PC-9 (cell line): Measurements from ENCODE around the gene CNIH3. TPM values are rescaled to one million over a fixed set of nuclear protein-coding genes. Genes with fewer than 3 reads are reported as not detected.
A peak's percentile ranks its signal among the peaks of the same experiment; 100 is the strongest.

Source experiments
- BruUV-seq: library from RNA; stranded (reverse); fragments of 400-500 nt; replicated peaks from 2 replicates; lab custom pipeline; 2021; lab: Mats Ljungman, UMichigan
- CTCF ChIA-PET: fragments of 300-600 bp; sonication (Branson Sonifier 250); formaldehyde crosslinking; loops from one replicate; lab custom pipeline; 2022; ENCODE audit warnings: antibody characterized with exemption; lab: Charles Lee
- POLR2A ChIA-PET: fragments of 300-600 bp; sonication (Branson Sonifier 250); formaldehyde crosslinking; loops from one replicate; lab custom pipeline; 2022; ENCODE audit warnings: antibody characterized with exemption; ENCODE audit not compliant: unreplicated experiment; lab: Charles Lee
- DNase-seq, 2 experiments: peaks; one replicate each; pipeline versions ENCODE4 v3.0.0 to v3.0.0-alpha.2; 2015 to 2022; ENCODE audit warnings: mixed read lengths in 1 of 2
- H2AFZ ChIP-seq: fragments of 200-600 bp; sonication (generic); 2 replicates; pipeline ENCODE4 v1.8.1; 2017; ENCODE audit warnings: antibody characterized with exemption
- H3F3A ChIP-seq: fragments of 200-600 bp; sonication (generic); 2 replicates; pipeline ENCODE4 v1.8.1; 2017; ENCODE audit warnings: antibody characterized with exemption, mild to moderate bottlenecking, low read depth; ENCODE audit not compliant: insufficient read depth
- H3K27ac ChIP-seq: fragments of 200-600 bp; sonication (generic); 2 replicates; pipeline ENCODE4 v1.6.1; 2016; ENCODE audit warnings: mixed run types
- H3K27me3 ChIP-seq: fragments of 200-600 bp; sonication (generic); 2 replicates; pipeline ENCODE4 v1.6.1; 2016; ENCODE audit warnings: low read depth, mixed run types; ENCODE audit not compliant: insufficient read depth
- H3K36me3 ChIP-seq: fragments of 200-600 bp; sonication (generic); 2 replicates; pipeline ENCODE4 v1.6.1; 2016; ENCODE audit warnings: low read depth, mixed run types
- H3K4me1 ChIP-seq: fragments of 200-600 bp; sonication (generic); replicated peaks from 2 replicates; pipeline ENCODE4 v1.6.1; 2016; ENCODE audit warnings: mixed run types; ENCODE audit not compliant: insufficient read depth
- H3K4me2 ChIP-seq: fragments of 200-600 bp; sonication (generic); 2 replicates; pipeline ENCODE4 v1.6.1; 2017; ENCODE audit warnings: mixed run types
- H3K4me3 ChIP-seq: fragments of 200-600 bp; sonication (generic); 2 replicates; pipeline ENCODE4 v1.6.1; 2016; ENCODE audit warnings: mixed run types
- H3K79me2 ChIP-seq: fragments of 200-600 bp; sonication (generic); 2 replicates; pipeline ENCODE4 v1.6.1; 2017; ENCODE audit warnings: low read depth, mixed run types
- H3K9me2 ChIP-seq: fragments of 200-600 bp; sonication (generic); 2 replicates; pipeline ENCODE4 v1.8.1; 2017; ENCODE audit warnings: mild to moderate bottlenecking; ENCODE audit not compliant: insufficient read depth
- H3K9me3 ChIP-seq: fragments of 200-600 bp; sonication (generic); 2 replicates; pipeline ENCODE4 v1.8.1; 2016; ENCODE audit warnings: low read depth; ENCODE audit not compliant: insufficient read depth
- H4K20me1 ChIP-seq: fragments of 200-600 bp; sonication (generic); 2 replicates; pipeline ENCODE4 v1.8.1; 2017; ENCODE audit not compliant: insufficient read depth
- EZH2 ChIP-seq: fragments of 200-600 bp; sonication (generic); IDR thresholded peaks from 2 replicates; pipeline ENCODE4 v1.8.0; 2017; ENCODE audit warnings: antibody characterized with exemption, low read depth
- intact Hi-C: fragments of 100-400 bp; cut with micrococcal nuclease; formaldehyde crosslinking; loops from one replicate; pipeline ENCODE4 v1.10.0; 2022; ENCODE audit not compliant: unreplicated experiment
- total RNA-seq: library from RNA; stranded (reverse); gene quantifications from 2 replicates; pipeline ENCODE4 v1.2.3, GENCODE V29; 2021
- TF ChIP-seq, protein P1 (sequence below): fragments of 200-600 bp; sonication (generic); conservative IDR thresholded peaks from 2 replicates; pipeline ENCODE4 v1.6.1; 2017; ENCODE audit warnings: mixed run types, antibody characterized with exemption, mild to moderate bottlenecking, moderate library complexity

The CNIH3 gene
- total RNA-seq, 1 experiment from 2014 or later, result 8.4 TPM

DNA sequence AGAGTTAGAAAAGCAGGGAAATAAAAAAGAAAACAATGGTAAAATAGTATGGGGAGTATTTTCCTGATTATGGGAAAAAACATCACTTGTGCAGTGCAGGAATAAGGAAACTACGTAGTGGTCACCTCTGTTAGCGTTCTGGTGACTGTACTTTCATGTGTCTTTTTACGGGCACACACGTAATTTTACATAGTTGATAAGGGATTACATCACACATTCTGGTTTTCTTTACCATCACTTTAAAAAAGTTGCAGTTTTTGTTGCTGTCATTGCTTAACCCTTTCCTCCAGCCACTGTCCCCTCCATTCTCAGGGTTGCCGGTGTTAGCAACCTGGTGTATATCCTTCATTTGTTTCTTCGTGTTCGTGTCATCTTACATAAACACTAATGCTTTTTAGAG, 35.1 kb downstream of the CNIH3 start:
- Histone ChIP-seq H3K27ac (peak overlapping the region; percentile 60), H3K79me2 (0 out of 2 replicates have a peak, but pooled peaks cover 7% of the 10 kb centered on the region), H4K20me1 (no peaks in the 10 kb centered on the region), H3K36me3 (no peaks in the 10 kb centered on the region), H3K9me3 (no peaks in the 10 kb centered on the region), H3F3A (peaks cover 22% of the 10 kb centered on the region), H3K4me3 (no peak overlapping the region), H3K4me2 (peak overlapping the region; percentile 64), H3K9me2 (no peaks in the 10 kb centered on the region), H2AFZ (no peak overlapping the region), H3K4me1 (peaks cover 25% of the 10 kb centered on the region), H3K27me3 (no peaks in the 10 kb centered on the region)
- no peak for DNase-seq
- POLR2A ChIA-PET, result no interaction called here
- BruUV-seq, result no TSS peak
- CTCF ChIA-PET, result no interaction called here
- intact Hi-C loops, result loop anchor here (5.0 kb wide), 1 partner anchor 34 kb away; the partner anchor contains the start of gene CNIH3
- no peak for TF ChIP-seq EZH2
- TF ChIP-seq, protein P1, sequence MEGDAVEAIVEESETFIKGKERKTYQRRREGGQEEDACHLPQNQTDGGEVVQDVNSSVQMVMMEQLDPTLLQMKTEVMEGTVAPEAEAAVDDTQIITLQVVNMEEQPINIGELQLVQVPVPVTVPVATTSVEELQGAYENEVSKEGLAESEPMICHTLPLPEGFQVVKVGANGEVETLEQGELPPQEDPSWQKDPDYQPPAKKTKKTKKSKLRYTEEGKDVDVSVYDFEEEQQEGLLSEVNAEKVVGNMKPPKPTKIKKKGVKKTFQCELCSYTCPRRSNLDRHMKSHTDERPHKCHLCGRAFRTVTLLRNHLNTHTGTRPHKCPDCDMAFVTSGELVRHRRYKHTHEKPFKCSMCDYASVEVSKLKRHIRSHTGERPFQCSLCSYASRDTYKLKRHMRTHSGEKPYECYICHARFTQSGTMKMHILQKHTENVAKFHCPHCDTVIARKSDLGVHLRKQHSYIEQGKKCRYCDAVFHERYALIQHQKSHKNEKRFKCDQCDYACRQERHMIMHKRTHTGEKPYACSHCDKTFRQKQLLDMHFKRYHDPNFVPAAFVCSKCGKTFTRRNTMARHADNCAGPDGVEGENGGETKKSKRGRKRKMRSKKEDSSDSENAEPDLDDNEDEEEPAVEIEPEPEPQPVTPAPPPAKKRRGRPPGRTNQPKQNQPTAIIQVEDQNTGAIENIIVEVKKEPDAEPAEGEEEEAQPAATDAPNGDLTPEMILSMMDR, result no peak

DNA sequence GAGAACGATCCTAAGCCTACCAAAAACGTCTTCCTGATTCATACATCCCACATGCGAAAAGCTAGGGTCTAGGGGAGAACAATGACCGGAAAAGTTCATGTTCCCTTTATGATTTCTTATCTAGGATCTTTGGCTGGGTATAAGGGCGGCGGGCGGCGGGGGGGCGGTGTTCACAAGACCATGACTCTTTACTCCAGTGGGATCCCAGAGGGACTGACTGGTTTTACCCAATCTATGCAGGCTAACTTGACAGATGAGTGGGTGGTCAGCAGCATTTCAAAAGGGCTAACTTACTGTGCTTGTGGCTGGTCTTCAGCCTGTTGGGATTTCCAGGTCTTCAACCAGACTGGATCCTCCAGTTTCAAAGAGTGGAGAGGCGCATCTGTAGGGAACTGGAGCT, 40.3 kb downstream of the CNIH3 start:
- peaks cover 3% of the 10 kb centered on the region; the same call in 1 of the 2 replicates for H3K36me3 ChIP-seq
- H3K27ac ChIP-seq, result no peak overlapping the region
- peaks cover 18% of the 10 kb centered on the region for H3K4me1 ChIP-seq
- intact Hi-C loops, result no loop called here
- no peaks in the 10 kb centered on the region for H3K9me2 ChIP-seq
- H3K4me3 ChIP-seq, result no peak overlapping the region
- CTCF ChIA-PET, result no interaction called here
- H3F3A ChIP-seq, result peaks cover 12% of the 10 kb centered on the region
- no peak overlapping the region for H3K4me2 ChIP-seq
- H4K20me1 ChIP-seq, result no peaks in the 10 kb centered on the region
- 0 out of 2 replicates have a peak, but pooled peaks cover 7% of the 10 kb centered on the region for H3K79me2 ChIP-seq
- no TSS peak for BruUV-seq
- POLR2A ChIA-PET, result no interaction called here
- H3K9me3 ChIP-seq, result no peaks in the 10 kb centered on the region
- no peak for DNase-seq
- TF ChIP-seq, protein P1, result no peak
- no peak for TF ChIP-seq EZH2
- H3K27me3 ChIP-seq, result no peaks in the 10 kb centered on the region
- no peak overlapping the region for H2AFZ ChIP-seq

DNA sequence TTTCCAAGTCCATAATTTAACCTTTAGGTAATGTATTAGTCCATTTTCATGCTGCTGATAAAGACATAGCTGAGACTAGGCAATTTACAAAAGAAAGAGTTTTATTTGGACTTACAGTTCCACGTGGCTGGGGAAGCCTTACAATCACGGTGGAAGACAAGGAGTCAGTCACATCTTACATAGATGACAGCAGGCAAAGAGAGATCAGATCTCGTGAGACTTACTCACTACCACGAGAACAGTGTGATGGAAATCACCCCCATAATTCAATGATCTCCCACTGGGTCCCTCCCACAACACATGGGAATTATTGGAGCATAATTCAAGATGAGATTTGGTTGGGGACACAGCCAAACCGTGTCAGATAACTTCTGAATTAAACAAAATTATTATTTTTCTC, 44.0 kb downstream of the CNIH3 start:
- Histone ChIP-seq H3F3A (no peaks in the 10 kb centered on the region), H3K4me3 (no peak overlapping the region), H3K27me3 (no peaks in the 10 kb centered on the region), H4K20me1 (no peaks in the 10 kb centered on the region), H3K27ac (no peak overlapping the region), H3K9me2 (no peaks in the 10 kb centered on the region), H2AFZ (no peak overlapping the region), H3K36me3 (peaks cover 5% of the 10 kb centered on the region), H3K79me2 (no peaks in the 10 kb centered on the region), H3K4me1 (no peaks in the 10 kb centered on the region), H3K9me3 (no peaks in the 10 kb centered on the region), H3K4me2 (no peak overlapping the region)
- POLR2A ChIA-PET, result no interaction called here
- no peak for DNase-seq
- intact Hi-C loops, result no loop called here
- CTCF ChIA-PET, result no interaction called here
- TF ChIP-seq, protein P1, result no peak
- no peak for TF ChIP-seq EZH2
- BruUV-seq, result no TSS peak
